ENCODE data around the gene PPM1B.

PPM1B gene

DNA sequence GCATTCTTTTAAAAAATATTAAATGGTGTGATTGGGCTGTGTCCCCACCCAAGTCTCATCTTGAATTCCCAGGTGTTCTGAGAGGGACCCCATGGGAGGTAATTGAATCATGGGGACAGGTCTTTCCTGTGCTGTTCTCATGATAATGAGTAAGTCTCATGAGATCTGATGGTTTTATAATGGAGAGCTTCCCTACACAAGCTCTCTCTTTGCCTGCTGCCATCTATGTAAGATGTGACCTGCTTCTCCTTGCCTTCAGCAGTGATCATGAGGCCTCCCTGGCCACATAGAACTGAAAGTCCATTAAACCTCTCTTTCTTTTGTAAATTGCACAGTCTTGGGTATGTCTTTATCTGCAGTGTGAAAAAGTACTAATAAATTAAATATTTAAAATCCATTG, 10.3 kb downstream of the PPM1B start:
- no peak for DNase-seq (ENCODE audit: low read depth)

DNA sequence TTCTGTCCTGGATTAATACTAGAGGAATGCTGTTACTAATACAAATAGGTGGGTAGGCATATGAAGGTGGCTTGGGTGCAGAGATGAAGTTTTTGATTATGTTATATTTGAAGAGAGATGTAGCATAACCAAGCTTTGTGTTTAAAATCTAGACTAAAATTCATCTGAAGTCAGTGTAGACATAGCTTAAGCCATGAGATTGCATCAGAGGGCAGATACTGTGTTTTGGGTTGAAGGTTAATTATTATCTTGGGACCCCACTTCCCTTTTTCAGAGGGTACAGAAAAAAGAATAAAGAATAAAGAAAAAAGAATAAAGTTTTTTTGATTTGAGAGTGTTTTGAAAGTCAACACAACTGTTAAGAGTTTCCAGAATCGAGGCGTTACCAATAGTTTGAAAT, 13.0 kb downstream of the PPM1B start:
- no peak for DNase-seq (ENCODE audit: low read depth)
- H3K4me3 ChIP-seq (ENCODE audit: control insufficient read depth, low read depth, low read length) = no peak overlapping the region
- TF ChIP-seq, protein P1, sequence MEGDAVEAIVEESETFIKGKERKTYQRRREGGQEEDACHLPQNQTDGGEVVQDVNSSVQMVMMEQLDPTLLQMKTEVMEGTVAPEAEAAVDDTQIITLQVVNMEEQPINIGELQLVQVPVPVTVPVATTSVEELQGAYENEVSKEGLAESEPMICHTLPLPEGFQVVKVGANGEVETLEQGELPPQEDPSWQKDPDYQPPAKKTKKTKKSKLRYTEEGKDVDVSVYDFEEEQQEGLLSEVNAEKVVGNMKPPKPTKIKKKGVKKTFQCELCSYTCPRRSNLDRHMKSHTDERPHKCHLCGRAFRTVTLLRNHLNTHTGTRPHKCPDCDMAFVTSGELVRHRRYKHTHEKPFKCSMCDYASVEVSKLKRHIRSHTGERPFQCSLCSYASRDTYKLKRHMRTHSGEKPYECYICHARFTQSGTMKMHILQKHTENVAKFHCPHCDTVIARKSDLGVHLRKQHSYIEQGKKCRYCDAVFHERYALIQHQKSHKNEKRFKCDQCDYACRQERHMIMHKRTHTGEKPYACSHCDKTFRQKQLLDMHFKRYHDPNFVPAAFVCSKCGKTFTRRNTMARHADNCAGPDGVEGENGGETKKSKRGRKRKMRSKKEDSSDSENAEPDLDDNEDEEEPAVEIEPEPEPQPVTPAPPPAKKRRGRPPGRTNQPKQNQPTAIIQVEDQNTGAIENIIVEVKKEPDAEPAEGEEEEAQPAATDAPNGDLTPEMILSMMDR (conservative IDR thresholded peaks at IDR 0.05; ENCODE audit: control insufficient read depth, insufficient read depth, low read depth, low read length) = no peak

More for the DNA sequence above, 10.3 kb downstream of the PPM1B start:
- TF ChIP-seq, protein P1 (conservative IDR thresholded peaks at IDR 0.05; ENCODE audit: control insufficient read depth, insufficient read depth, low read depth, low read length) = no peak
- no peak overlapping the region for H3K4me3 ChIP-seq (ENCODE audit: control insufficient read depth, low read depth, low read length)

DNA sequence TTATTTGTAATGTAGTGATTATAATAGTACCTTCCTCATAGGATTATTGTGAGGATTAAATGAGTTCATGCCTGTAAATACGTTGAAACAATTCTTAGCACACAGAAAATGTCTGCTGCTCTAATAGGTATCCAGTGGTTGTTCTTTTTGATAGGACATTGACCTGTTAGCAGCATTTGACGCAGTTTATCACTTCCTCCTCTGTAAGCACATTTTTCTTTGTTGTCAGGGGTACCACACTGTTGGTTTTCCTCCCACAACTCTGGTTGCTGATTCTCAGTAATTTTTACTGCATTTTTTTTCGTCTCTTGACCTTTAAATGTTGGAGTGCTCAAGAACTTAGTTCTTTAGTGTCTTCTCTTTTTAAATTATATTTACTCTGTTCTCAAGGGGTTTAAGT, 15.4 kb downstream of the PPM1B start:
- no peak for DNase-seq (ENCODE audit: low read depth)
- no peak overlapping the region for H3K4me3 ChIP-seq (ENCODE audit: control insufficient read depth, low read depth, low read length)
- TF ChIP-seq, protein P1 (conservative IDR thresholded peaks at IDR 0.05; ENCODE audit: control insufficient read depth, insufficient read depth, low read depth, low read length) = no peak

DNA sequence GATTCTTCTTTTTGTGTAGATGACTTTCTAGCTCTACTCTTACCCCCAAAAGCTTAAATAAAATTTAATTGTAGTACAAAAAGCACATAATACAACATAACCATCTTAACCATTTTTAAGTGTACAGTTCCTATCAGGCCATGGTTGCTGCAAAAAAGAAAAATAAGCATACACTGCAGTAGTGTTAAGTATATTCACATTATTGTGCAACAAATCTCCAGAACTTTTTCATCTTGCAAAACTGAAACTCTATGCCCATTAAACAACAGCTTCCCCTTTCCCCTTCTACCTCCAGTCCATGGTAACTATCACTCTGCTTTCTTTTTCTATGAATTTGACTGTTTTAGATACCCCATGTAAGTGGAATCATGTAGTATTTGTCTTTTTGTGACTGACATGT, 18.1 kb downstream of the PPM1B start:
- no peak for DNase-seq (ENCODE audit: low read depth)
- TF ChIP-seq, protein P1 (conservative IDR thresholded peaks at IDR 0.05; ENCODE audit: control insufficient read depth, insufficient read depth, low read depth, low read length) = no peak
- H3K4me3 ChIP-seq (ENCODE audit: control insufficient read depth, low read depth, low read length) = no peak overlapping the region

DNA sequence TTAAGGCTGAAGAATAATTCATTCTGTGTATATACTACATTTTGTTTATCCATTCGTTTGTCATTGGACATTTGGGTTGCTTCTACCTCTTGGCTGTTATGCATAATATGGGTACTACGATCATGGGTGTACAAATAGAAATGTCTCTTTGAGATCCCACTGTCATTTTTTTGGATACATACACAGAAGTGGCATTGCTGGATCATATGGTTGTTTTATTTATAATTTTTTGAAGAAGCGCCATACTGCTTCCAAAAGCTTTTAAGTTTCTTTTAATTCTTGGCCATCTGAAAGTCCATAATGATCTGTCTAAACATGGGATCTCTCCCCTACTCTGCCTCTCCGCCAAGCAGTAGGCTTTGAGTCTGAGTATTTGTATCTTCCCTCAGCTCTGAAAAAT, 18.6 kb downstream of the PPM1B start:
- TF ChIP-seq, protein P1 (conservative IDR thresholded peaks at IDR 0.05; ENCODE audit: control insufficient read depth, insufficient read depth, low read depth, low read length) = no peak
- no peak overlapping the region for H3K4me3 ChIP-seq (ENCODE audit: control insufficient read depth, low read depth, low read length)
- DNase-seq (ENCODE audit: low read depth) = no peak

DNA sequence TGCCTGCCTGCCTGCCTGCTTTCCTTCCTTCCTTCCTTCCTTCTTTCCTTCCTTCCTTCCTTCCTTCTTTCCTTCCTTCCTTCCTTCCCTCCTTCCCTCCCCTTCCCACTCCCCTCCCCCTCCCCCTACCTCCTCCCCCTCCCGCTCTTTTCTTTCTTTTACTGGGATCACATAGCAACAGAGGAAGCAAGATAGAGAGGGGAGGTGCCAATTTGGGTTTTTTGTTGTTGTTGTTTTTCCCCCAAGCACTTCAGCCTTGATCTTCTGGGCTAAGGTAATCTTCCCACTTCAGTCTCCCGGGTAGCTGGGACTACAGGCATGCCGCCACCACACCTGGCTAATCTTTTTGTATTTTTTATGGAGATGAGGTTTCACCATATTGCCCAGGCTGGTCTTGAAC, 20.0 kb downstream of the PPM1B start:
- DNase-seq (ENCODE audit: low read depth) = no peak
- TF ChIP-seq, protein P1 (conservative IDR thresholded peaks at IDR 0.05; ENCODE audit: control insufficient read depth, insufficient read depth, low read depth, low read length) = no peak
- no peak overlapping the region for H3K4me3 ChIP-seq (ENCODE audit: control insufficient read depth, low read depth, low read length)

DNA sequence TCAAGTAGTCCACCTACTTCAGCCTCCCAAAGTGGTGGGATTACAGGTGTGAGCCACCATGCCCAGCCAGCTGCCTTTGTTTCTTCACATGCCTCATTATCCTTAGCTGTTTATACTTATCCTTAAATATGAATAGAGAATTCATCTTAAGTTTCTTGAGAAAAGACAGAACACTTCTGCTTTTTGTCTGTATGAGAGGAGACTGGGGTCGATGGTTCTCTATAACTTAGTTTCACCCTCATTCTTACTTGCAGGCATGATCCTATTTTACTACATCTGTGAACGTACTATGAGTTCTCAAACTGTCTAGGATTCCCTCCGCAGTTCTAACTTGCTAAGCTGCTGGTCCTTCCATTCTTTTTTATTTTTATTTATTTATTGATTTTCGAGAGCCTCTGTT, 20.4 kb downstream of the PPM1B start:
- H3K4me3 ChIP-seq (ENCODE audit: control insufficient read depth, low read depth, low read length) = no peak overlapping the region
- TF ChIP-seq, protein P1 (conservative IDR thresholded peaks at IDR 0.05; ENCODE audit: control insufficient read depth, insufficient read depth, low read depth, low read length) = no peak
- no peak for DNase-seq (ENCODE audit: low read depth)

All from fibroblast of mammary gland (primary cell).